GM12864 (cell line): ENCODE results near the gene DNA2.

ENCODE experiments used
- DNase-seq: peaks from one replicate; pipeline ENCODE4 v3.0.0-alpha.2; 2011; ENCODE audit warnings: low read depth
- H3K4me3 ChIP-seq: 2 replicates; pipeline ENCODE4 v1.5.1; 2011; ENCODE audit warnings: mild to moderate bottlenecking, low read depth, low read length, control low read depth
- TF ChIP-seq, protein P1 (sequence below): IDR thresholded peaks from 2 replicates; pipeline ENCODE4 v1.5.1; 2011; ENCODE audit warnings: low read depth, mild to moderate bottlenecking, moderate library complexity, low read length, control low read depth, inconsistent platforms; ENCODE audit errors: missing control alignments

The DNA2 gene

DNA sequence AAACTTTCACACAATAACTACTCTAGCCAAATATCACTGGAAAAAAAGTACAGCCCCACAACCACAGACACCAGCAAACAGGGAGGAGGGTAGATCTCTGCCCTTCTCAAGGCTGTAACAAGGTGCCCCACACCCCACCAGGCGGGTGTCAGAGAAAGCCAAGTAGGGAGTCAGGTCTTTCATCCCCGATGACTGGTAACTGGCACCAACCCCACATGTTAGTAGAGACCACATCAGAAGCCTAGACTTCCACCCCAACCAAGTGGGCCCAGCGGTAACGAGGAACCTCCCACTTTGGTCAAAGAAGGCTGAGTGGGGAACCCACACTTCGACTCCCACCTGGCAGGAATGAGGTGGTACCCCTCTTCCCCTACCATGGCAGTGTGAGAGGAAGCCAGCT, 48.3 kb downstream of the DNA2 start:
- no peak overlapping the region for H3K4me3 ChIP-seq
- DNase-seq = no peak
- TF ChIP-seq, protein P1, sequence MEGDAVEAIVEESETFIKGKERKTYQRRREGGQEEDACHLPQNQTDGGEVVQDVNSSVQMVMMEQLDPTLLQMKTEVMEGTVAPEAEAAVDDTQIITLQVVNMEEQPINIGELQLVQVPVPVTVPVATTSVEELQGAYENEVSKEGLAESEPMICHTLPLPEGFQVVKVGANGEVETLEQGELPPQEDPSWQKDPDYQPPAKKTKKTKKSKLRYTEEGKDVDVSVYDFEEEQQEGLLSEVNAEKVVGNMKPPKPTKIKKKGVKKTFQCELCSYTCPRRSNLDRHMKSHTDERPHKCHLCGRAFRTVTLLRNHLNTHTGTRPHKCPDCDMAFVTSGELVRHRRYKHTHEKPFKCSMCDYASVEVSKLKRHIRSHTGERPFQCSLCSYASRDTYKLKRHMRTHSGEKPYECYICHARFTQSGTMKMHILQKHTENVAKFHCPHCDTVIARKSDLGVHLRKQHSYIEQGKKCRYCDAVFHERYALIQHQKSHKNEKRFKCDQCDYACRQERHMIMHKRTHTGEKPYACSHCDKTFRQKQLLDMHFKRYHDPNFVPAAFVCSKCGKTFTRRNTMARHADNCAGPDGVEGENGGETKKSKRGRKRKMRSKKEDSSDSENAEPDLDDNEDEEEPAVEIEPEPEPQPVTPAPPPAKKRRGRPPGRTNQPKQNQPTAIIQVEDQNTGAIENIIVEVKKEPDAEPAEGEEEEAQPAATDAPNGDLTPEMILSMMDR = no peak

DNA sequence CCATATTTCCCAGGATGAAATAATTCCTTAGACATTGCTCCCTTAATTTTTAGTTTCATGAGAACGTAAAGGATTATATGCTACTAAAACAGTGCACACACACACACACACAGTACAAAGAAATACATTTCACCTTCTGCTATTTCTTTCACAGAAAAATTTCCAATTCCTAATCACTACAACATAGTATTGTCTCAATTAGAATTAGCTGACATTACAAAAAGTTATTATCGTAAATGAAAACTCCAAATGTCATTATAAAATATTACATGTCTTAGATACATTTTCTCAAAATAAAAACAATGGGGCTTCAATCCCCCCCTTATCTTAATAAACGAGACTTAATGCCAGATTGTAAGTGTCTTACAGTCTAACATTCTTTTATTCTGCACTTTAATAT, 52.4 kb downstream of the DNA2 start:
- no peak for DNase-seq
- no peak overlapping the region for H3K4me3 ChIP-seq
- TF ChIP-seq, protein P1 = no peak

DNA sequence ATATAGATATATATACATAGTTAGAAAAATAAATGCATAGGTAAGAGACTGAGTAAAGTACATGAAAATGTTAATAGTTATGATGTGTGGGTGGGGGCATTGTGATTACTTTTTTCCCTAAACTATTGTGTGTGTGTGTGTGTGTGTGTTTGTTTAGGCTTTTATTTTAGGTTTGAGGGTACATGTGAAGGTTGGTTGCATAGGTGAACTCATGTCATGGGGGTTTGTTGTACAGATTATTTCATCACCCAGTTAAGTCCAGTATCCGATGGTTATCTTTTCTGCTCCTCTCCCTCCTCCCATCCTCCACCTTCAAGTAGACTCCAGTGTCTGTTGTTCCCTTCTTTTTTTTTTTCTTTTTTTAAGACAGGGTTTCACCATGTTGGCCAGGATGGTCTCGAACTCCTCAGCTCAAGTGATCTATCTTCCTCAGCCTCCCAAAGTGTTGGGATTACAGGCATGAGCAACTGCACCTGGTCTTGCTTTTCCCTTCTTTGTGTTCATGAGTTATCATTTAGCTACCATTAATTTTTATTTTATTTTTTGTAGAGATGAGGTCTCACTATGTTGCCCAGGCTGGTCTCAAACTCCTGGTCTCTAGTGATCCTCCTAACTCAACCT, 62.8 kb downstream of the DNA2 start:
- H3K4me3 ChIP-seq = no peak overlapping the region
- DNase-seq = no peak
- TF ChIP-seq, protein P1 = no peak

DNA sequence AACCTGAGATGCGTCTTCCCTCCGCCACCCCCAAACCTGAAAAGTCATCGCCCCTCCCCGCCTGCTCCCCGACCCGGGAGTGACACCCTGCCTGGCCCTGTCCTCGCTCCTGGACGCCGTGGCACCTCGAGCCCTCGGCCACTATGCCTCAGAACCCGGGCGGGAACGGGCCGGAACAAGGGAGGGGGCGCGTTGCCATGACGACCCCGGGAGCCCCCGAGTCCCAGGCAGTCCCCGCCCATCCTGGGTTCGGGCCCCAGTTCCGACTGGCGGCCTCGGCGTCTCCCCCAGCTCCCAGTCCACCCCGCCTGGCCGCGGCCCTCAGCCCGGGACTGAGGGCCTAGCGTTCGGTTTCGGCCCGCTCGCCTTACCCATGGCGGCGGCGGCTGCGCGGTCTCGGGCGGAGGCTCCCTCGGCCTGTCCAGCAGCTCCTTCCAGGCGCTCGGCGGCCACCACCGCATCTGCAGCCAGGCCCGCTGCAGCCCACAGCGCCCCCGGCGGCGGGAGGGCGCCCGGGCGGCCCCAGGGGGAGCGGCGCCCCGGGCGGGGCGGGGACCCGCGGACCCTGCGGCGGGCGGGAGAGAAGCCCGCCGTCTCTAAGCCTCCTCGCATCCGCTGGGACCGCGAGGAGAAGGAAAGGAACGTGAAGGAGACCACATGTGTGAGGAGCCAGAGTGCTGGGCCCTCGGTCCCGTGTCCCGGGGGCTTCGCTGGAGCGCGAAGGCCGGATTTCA, 64.8 kb downstream of the DNA2 start, which contains the start of gene RUFY2:
RUFY2 (minus strand) TSS at position 463 of the 734 bp plus-strand sequence; CDS start at position 375, 88 bp downstream.
- DNase-seq = no peak
- peak within 1 kb of the TSS; percentile 98 for H3K4me3 ChIP-seq

DNA sequence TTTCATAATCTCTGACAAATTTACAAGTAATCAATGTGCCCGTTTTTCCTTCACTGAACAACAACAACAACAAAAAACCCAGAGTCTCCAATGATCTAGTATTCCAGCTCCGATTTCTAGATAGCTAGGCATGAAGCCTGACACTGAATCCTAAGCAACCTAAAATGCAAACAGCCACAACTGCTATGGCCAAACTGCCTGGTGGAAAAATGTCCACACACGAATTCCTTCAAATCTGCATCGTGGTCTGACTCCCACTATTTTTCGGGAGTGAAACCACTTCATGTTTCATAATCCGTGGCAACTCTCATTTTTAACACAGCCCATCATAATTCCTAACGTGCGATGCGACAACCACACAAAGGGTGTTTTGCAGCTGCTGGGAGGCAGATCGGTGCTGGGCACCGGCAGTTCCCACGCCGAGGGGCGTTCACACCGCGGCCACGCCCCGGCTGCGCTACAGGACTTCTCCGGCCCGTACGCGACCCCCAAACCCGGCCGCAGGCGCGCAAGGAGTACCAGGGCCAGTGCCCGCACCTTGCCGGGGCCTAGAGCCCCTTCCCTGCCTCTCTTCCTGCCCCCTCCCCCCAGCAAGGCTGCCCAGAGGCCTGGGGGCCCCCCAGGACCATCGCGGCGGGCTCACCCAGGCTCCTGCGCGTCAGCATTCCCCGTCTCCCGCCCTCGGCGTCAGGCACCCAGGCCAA, 65.5 kb downstream of the DNA2 start:
- no peak for DNase-seq
- TF ChIP-seq, protein P1 = no peak
- peak overlapping the region; percentile 98 for H3K4me3 ChIP-seq

More for the DNA sequence above, 64.8 kb downstream of the DNA2 start, which contains the start of gene RUFY2:
- TF ChIP-seq, protein P1 = peak; percentile 57

DNA sequence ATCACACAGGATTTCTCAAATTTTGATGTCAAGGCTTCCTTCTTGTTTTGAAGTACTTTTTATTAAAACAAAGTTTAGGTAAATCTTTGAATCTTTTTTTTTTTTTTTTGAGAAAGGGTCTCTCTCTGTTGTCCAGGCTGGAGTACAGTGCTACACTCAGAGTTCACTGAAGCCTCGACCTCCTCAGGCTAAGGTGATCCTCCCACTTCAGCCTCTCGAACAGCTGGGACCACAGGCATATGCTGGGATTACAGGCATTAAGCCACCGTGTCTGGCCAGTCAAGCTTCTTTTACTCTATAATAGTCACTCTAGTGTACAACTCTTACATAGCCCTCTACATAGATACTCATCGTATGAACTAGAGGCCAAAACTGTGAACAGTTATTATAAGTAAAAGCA, 68.1 kb downstream of the DNA2 start:
- no peak overlapping the region for H3K4me3 ChIP-seq
- no peak for DNase-seq
- TF ChIP-seq, protein P1 = no peak
